ENCODE measurements around the gene SGSH.

Gene SGSH

GRCh38 chr17:80236911-80237310, 16.8 kb upstream of the SGSH start:
- TF ChIP-seq CTCF (IDR thresholded peaks at IDR 0.05; ENCODE audit: insufficient read depth, low read length, poor library complexity, severe bottlenecking): no peak
- H3K36me3 ChIP-seq (ENCODE audit: control insufficient read depth, insufficient read depth, low read length): no peaks in the 10 kb centered on the region
- no peak overlapping the region for H3K4me3 ChIP-seq (replicated peaks; ENCODE audit: low read depth, low read length)
- DNase-seq (ENCODE audit: extremely low read depth, insufficient read length): no peak
- H3K27me3 ChIP-seq (replicated peaks; ENCODE audit: control insufficient read depth, insufficient read depth, low read length): no peaks in the 10 kb centered on the region

GRCh38 chr17:80233202-80233601, 13.1 kb upstream of the SGSH start:
- no peak overlapping the region for H3K4me3 ChIP-seq (replicated peaks; ENCODE audit: low read depth, low read length)
- DNase-seq (ENCODE audit: extremely low read depth, insufficient read length): no peak
- no peak for TF ChIP-seq CTCF (IDR thresholded peaks at IDR 0.05; ENCODE audit: insufficient read depth, low read length, poor library complexity, severe bottlenecking)
- no peaks in the 10 kb centered on the region for H3K36me3 ChIP-seq (ENCODE audit: control insufficient read depth, insufficient read depth, low read length)
- H3K27me3 ChIP-seq (replicated peaks; ENCODE audit: control insufficient read depth, insufficient read depth, low read length): no peaks in the 10 kb centered on the region; the same call in 1 of the 2 replicates

- no peak for DNase-seq (ENCODE audit: extremely low read depth, insufficient read length)
- Histone ChIP-seq H3K36me3 (ENCODE audit: control insufficient read depth, insufficient read depth, low read length) (no peaks in the 10 kb centered on the region), H3K27me3 (replicated peaks; ENCODE audit: control insufficient read depth, insufficient read depth, low read length) (no peaks in the 10 kb centered on the region; the same call in 1 of the 2 replicates), H3K4me3 (replicated peaks; ENCODE audit: low read depth, low read length) (no peak overlapping the region)
- TF ChIP-seq CTCF (IDR thresholded peaks at IDR 0.05; ENCODE audit: insufficient read depth, low read length, poor library complexity, severe bottlenecking): no peak
Observed at GRCh38 chr17:80232438-80232837, 12.3 kb upstream of the SGSH start.

GRCh38 chr17:80229011-80229410, 8.9 kb upstream of the SGSH start:
- no peaks in the 10 kb centered on the region for H3K36me3 ChIP-seq (ENCODE audit: control insufficient read depth, insufficient read depth, low read length)
- TF ChIP-seq CTCF (IDR thresholded peaks at IDR 0.05; ENCODE audit: insufficient read depth, low read length, poor library complexity, severe bottlenecking): no peak
- no peak for DNase-seq (ENCODE audit: extremely low read depth, insufficient read length)
- no peaks in the 10 kb centered on the region; the same call in 1 of the 2 replicates for H3K27me3 ChIP-seq (replicated peaks; ENCODE audit: control insufficient read depth, insufficient read depth, low read length)
- no peak overlapping the region for H3K4me3 ChIP-seq (replicated peaks; ENCODE audit: low read depth, low read length)

GRCh38 chr17:80228477-80228876, 8.3 kb upstream of the SGSH start:
- TF ChIP-seq CTCF (IDR thresholded peaks at IDR 0.05; ENCODE audit: insufficient read depth, low read length, poor library complexity, severe bottlenecking): no peak
- H3K36me3 ChIP-seq (ENCODE audit: control insufficient read depth, insufficient read depth, low read length): no peaks in the 10 kb centered on the region

GRCh38 chr17:80227666-80228065, 7.5 kb upstream of the SGSH start:
- no peak for TF ChIP-seq CTCF (IDR thresholded peaks at IDR 0.05; ENCODE audit: insufficient read depth, low read length, poor library complexity, severe bottlenecking)
- H3K36me3 ChIP-seq (ENCODE audit: control insufficient read depth, insufficient read depth, low read length): no peaks in the 10 kb centered on the region

More at GRCh38 chr17:80228477-80228876, 8.3 kb upstream of the SGSH start:
- Histone ChIP-seq H3K27me3 (replicated peaks; ENCODE audit: control insufficient read depth, insufficient read depth, low read length) (no peaks in the 10 kb centered on the region; the same call in 1 of the 2 replicates), H3K4me3 (replicated peaks; ENCODE audit: low read depth, low read length) (no peak overlapping the region)
- DNase-seq (ENCODE audit: extremely low read depth, insufficient read length): no peak

More at GRCh38 chr17:80227666-80228065, 7.5 kb upstream of the SGSH start:
- H3K4me3 ChIP-seq (replicated peaks; ENCODE audit: low read depth, low read length): no peak overlapping the region
- no peaks in the 10 kb centered on the region; the same call in 1 of the 2 replicates for H3K27me3 ChIP-seq (replicated peaks; ENCODE audit: control insufficient read depth, insufficient read depth, low read length)
- no peak for DNase-seq (ENCODE audit: extremely low read depth, insufficient read length)
